ENCODE data around the gene ANKS1B. TPM values are rescaled to one million over a fixed set of nuclear protein-coding genes. Genes with fewer than 3 reads are reported as not detected.

Gene ANKS1B
- total RNA-seq, 2 experiments from 2014 or later = not detected

GRCh38 chr12:99979471-99979870 lies 5.3 kb downstream of the ANKS1B start:
- H3K4me3 Mint-ChIP-seq = no peak overlapping the region
- H3K4me1 Mint-ChIP-seq = peaks cover 3% of the 10 kb centered on the region
- peaks cover 54% of the 10 kb centered on the region for H3K27me3 Mint-ChIP-seq

GRCh38 chr12:99978152-99978551 lies 6.6 kb downstream of the ANKS1B start:
- Mint-ChIP-seq H3K4me3 (no peak overlapping the region), H3K4me1 (no peaks in the 10 kb centered on the region), H3K27ac (no peak overlapping the region), H3K36me3 (no peaks in the 10 kb centered on the region), H3K27me3 (peaks cover 44% of the 10 kb centered on the region), H3K9me3 (no peaks in the 10 kb centered on the region)
- no peak for DNase-seq

More at GRCh38 chr12:99979471-99979870, 5.3 kb downstream of the ANKS1B start:
- no peaks in the 10 kb centered on the region for H3K36me3 Mint-ChIP-seq
- no peak for DNase-seq
- H3K9me3 Mint-ChIP-seq = no peaks in the 10 kb centered on the region
- H3K27ac Mint-ChIP-seq = no peak overlapping the region

DNA sequence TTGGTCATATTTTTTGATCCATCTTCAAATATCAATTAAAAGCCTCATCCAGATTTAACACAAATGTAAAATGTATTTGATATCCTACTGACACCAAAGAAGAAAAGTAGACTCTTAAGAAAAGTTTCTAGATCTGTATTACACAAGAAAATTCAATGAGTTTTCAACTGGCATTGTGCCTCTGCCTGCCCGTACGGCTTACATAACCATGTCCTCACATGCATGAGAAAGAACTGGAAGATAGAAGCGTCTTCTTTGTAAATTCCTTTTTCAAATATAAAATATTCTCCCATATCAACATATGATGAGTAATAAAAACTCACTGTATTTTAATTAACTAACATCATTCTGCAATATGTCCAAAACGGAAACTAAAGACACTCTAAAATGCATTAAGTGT lies 7.2 kb downstream of the ANKS1B start:
- Mint-ChIP-seq H3K4me1 (no peaks in the 10 kb centered on the region), H3K27me3 (peaks cover 39% of the 10 kb centered on the region), H3K4me3 (no peak overlapping the region), H3K36me3 (no peaks in the 10 kb centered on the region), H3K27ac (no peak overlapping the region), H3K9me3 (no peaks in the 10 kb centered on the region)
- DNase-seq = no peak

DNA sequence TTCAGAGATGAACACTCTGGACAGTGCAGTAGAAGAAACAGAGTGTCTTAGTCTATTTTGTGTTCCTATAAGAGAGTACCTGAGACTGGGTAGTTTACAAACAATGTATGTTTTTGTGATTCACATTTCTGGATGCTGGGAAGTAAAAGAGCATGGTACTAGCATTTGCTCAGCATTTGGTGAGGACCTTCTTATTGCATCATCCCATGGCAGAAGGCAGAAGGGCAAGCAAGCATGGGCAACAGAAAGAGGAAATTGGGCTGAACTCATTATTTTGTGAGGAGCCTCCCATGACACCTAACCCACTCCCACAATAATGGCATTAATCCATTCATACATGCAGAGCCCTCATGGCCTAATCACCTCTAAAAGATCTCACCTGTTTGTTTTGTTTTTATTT lies 8.0 kb downstream of the ANKS1B start:
- Mint-ChIP-seq H3K4me3 (no peak overlapping the region), H3K27ac (no peak overlapping the region), H3K36me3 (no peaks in the 10 kb centered on the region), H3K27me3 (peaks cover 39% of the 10 kb centered on the region), H3K4me1 (no peaks in the 10 kb centered on the region), H3K9me3 (no peaks in the 10 kb centered on the region)
- no peak for DNase-seq

- no peak for DNase-seq
- H3K4me1 Mint-ChIP-seq = no peaks in the 10 kb centered on the region
- H3K27ac Mint-ChIP-seq = no peak overlapping the region
- no peak overlapping the region for H3K4me3 Mint-ChIP-seq
- no peaks in the 10 kb centered on the region for H3K36me3 Mint-ChIP-seq
- peaks cover 34% of the 10 kb centered on the region for H3K27me3 Mint-ChIP-seq
- H3K9me3 Mint-ChIP-seq = no peaks in the 10 kb centered on the region
These were observed 9.4 kb downstream of the ANKS1B start for GRCh38 chr12:99975321-99975720.

- no peaks in the 10 kb centered on the region for H3K4me1 Mint-ChIP-seq
These were observed 10.6 kb downstream of the ANKS1B start for GRCh38 chr12:99974146-99974545.

DNA sequence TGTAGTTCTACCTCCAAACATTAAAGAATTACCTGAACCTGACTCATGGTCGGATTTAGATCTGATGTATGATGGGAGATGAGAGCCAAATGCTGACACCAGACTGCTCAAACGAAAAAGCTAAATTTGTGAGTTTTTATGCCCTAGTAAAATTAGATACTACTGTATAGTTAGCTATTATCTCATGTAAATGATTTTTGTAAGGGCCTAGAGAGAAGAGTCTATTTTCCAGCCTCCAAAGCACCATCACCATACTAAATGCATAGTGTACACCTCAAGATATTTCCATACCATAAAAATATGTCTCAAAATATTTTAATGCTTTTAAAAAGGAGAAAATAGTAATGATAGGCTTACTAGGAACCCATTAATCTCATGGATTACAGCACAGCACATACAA lies 18.3 kb downstream of the ANKS1B start:
- Mint-ChIP-seq H3K9me3 (no peaks in the 10 kb centered on the region), H3K27ac (no peak overlapping the region), H3K4me3 (no peak overlapping the region), H3K36me3 (no peaks in the 10 kb centered on the region), H3K27me3 (peaks cover 9% of the 10 kb centered on the region), H3K4me1 (no peaks in the 10 kb centered on the region)
- no peak for DNase-seq

More at GRCh38 chr12:99974146-99974545, 10.6 kb downstream of the ANKS1B start:
- Mint-ChIP-seq H3K27ac (no peak overlapping the region), H3K4me3 (no peak overlapping the region), H3K27me3 (peaks cover 24% of the 10 kb centered on the region), H3K36me3 (no peaks in the 10 kb centered on the region), H3K9me3 (no peaks in the 10 kb centered on the region)
- no peak for DNase-seq

DNA sequence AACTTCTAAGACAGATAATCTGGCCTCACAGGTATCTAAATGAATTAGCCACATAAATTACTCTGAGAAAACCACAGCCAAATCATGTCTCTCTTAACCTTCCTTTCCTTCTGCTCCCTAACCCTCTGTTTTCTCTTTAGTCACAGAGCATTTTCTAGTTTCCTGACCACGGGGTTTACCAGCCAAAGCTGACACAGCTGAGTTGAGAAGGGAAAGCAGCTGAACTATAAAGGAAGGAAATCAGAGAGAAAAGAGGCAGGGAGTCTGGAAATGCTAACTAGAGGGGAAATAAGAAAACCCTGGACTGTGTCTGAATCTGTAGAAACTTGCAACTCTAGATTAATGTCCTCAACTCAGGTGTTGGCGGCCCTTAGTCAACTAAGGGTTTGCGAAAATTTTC lies 24.4 kb downstream of the ANKS1B start:
- Mint-ChIP-seq H3K27me3 (peaks cover 5% of the 10 kb centered on the region), H3K9me3 (peaks cover 2% of the 10 kb centered on the region), H3K4me3 (no peak overlapping the region), H3K27ac (no peak overlapping the region), H3K4me1 (no peaks in the 10 kb centered on the region), H3K36me3 (no peaks in the 10 kb centered on the region)
- DNase-seq = no peak

GRCh38 chr12:99959549-99960170 lies 25.1 kb downstream of the ANKS1B start:
- Mint-ChIP-seq H3K27me3 (peaks cover 5% of the 10 kb centered on the region), H3K9me3 (peaks cover 2% of the 10 kb centered on the region), H3K4me1 (no peaks in the 10 kb centered on the region), H3K4me3 (no peak overlapping the region), H3K27ac (no peak overlapping the region), H3K36me3 (no peaks in the 10 kb centered on the region)
- DNase-seq = no peak

- Mint-ChIP-seq H3K27ac (no peak overlapping the region), H3K4me3 (no peak overlapping the region), H3K36me3 (no peaks in the 10 kb centered on the region), H3K27me3 (no peaks in the 10 kb centered on the region), H3K4me1 (no peaks in the 10 kb centered on the region), H3K9me3 (peaks cover 2% of the 10 kb centered on the region)
- no peak for DNase-seq
These were observed 26.8 kb downstream of the ANKS1B start for GRCh38 chr12:99957866-99958466.

DNA sequence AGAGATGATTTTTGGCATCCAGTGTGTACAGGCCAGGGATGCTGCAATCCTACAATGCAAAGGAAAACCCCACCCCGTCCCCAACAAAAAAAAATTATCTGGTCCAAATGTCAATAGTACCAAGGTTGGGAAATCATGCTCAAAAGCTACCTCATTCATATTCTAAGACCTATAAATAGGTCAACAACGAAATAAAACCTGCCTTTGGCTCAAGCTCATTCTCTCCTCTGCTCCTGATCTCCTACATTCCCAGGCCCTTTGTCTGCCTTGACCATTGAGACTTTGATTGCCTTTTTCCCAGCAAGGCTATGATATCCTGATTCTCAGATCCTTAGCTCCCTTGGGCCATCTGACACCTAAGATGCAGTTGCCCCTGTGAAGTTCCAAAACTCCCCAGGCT lies 30.0 kb downstream of the ANKS1B start:
- Mint-ChIP-seq H3K36me3 (no peaks in the 10 kb centered on the region), H3K4me3 (no peak overlapping the region), H3K27me3 (no peaks in the 10 kb centered on the region), H3K9me3 (peaks cover 2% of the 10 kb centered on the region), H3K4me1 (no peaks in the 10 kb centered on the region), H3K27ac (no peak overlapping the region)
- DNase-seq = no peak

DNA sequence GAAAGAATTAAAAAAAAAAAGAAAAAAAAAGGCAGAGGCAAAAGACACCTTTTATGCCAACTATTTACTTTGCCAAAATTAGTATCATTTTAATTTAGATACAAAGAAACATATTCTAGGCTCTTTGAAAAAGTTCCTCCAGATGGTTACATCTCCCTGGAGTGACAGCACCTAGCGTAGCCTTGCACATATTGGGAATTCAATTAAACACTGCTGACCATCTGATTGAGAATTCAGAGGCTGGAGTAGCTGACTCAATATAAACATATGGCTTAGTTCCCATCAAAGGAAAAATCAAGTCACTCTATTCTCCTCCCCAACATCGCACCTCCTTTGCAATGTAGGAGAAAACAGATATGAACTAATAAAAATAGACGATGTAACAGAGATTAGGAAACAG lies 36.4 kb downstream of the ANKS1B start:
- H3K4me1 Mint-ChIP-seq = no peaks in the 10 kb centered on the region
- DNase-seq = no peak
- H3K27me3 Mint-ChIP-seq = no peaks in the 10 kb centered on the region
- no peak overlapping the region for H3K4me3 Mint-ChIP-seq
- no peak overlapping the region for H3K27ac Mint-ChIP-seq
- H3K9me3 Mint-ChIP-seq = no peaks in the 10 kb centered on the region
- H3K36me3 Mint-ChIP-seq = no peaks in the 10 kb centered on the region

- H3K4me1 Mint-ChIP-seq = no peaks in the 10 kb centered on the region
- H3K36me3 Mint-ChIP-seq = no peaks in the 10 kb centered on the region
- no peaks in the 10 kb centered on the region for H3K27me3 Mint-ChIP-seq
These were observed 38.6 kb downstream of the ANKS1B start for GRCh38 chr12:99946131-99946530.

GRCh38 chr12:99935608-99936007 lies 49.1 kb downstream of the ANKS1B start:
- Mint-ChIP-seq H3K4me3 (no peak overlapping the region), H3K4me1 (no peaks in the 10 kb centered on the region), H3K36me3 (no peaks in the 10 kb centered on the region), H3K27me3 (no peaks in the 10 kb centered on the region), H3K9me3 (no peaks in the 10 kb centered on the region), H3K27ac (no peak overlapping the region)
- DNase-seq = no peak

More at GRCh38 chr12:99946131-99946530, 38.6 kb downstream of the ANKS1B start:
- no peak for DNase-seq
- Mint-ChIP-seq H3K4me3 (no peak overlapping the region), H3K27ac (no peak overlapping the region), H3K9me3 (no peaks in the 10 kb centered on the region)

GRCh38 chr12:99926511-99927169 lies 58.1 kb downstream of the ANKS1B start:
- Mint-ChIP-seq H3K9me3 (peaks cover 2% of the 10 kb centered on the region), H3K4me3 (no peak overlapping the region), H3K27me3 (no peaks in the 10 kb centered on the region), H3K27ac (no peak overlapping the region), H3K4me1 (no peaks in the 10 kb centered on the region), H3K36me3 (no peaks in the 10 kb centered on the region)
- no peak for DNase-seq
